ENCODE measurements around the gene ACACA. TPM values are rescaled to one million over a fixed set of nuclear protein-coding genes. Genes with fewer than 3 reads are reported as not detected.

ACACA gene
- total and polyA plus RNA-seq, 9 of the 15 experiments (the other 6 are each of a cell fraction or from before 2014, with no cell fraction given) = 35.9 to 135 (median 88.4) TPM

- TF ChIP-seq ZNF518B (CRISPR knock-in tag; IDR thresholded peaks at IDR 0.05) = no peak
- peak; percentile 91 for TF ChIP-seq FOSL1 (tag; conservative IDR thresholded peaks at IDR 0.05)
- no peak for TF ChIP-seq HMBOX1 (IDR thresholded peaks at IDR 0.05)
- no peak for TF ChIP-seq ZNF778 (CRISPR knock-in tag; IDR thresholded peaks at IDR 0.05)
- TF ChIP-seq ZFX (CRISPR knock-in tag; IDR thresholded peaks at IDR 0.05) = no peak
- no peak for TF ChIP-seq THRAP3 (IDR thresholded peaks at IDR 0.05; ENCODE audit: borderline replicate concordance)
- TF ChIP-seq ZNF583 (CRISPR knock-in tag; IDR thresholded peaks at IDR 0.05) = no peak
- peak; percentile 84 to 85 for TF ChIP-seq FOXK2 (conservative IDR thresholded peaks at IDR 0.05 in 1 of 2, IDR thresholded peaks at IDR 0.05 in 1 of 2; ENCODE audit: low read depth in 2 of 2)
- no peak for TF ChIP-seq LCOR (CRISPR knock-in tag; IDR thresholded peaks at IDR 0.05)
- TF ChIP-seq DPF2 (IDR thresholded peaks at IDR 0.05) = peak; percentile 35; the same call in 1 of the 2 replicates
- TF ChIP-seq CLOCK (CRISPR knock-in tag; IDR thresholded peaks at IDR 0.05; ENCODE audit: borderline replicate concordance) = no peak
- no peak for TF ChIP-seq RBM15 (IDR thresholded peaks at IDR 0.05; ENCODE audit: insufficient read depth, low read length)
- TF ChIP-seq SMARCA4 (IDR thresholded peaks at IDR 0.05) = 0 out of 2 replicates have a peak, but pooled peaks have one; percentile 24
- peak; percentile 49; the same call in 1 of the 2 replicates for TF ChIP-seq BACH1 (tag; IDR thresholded peaks at IDR 0.05)
- TF ChIP-seq ZNF717 (CRISPR knock-in tag; IDR thresholded peaks at IDR 0.05) = no peak
- TF ChIP-seq IRF2 (CRISPR knock-in tag; IDR thresholded peaks at IDR 0.05) = no peak
- no peak for TF ChIP-seq ZBTB1 (CRISPR knock-in tag; IDR thresholded peaks at IDR 0.05; ENCODE audit: borderline replicate concordance, low read depth)
- no peak for TF ChIP-seq GTF3C2 (IDR thresholded peaks at IDR 0.05; ENCODE audit: borderline replicate concordance, extremely low read depth, insufficient read length)
- no peak for TF ChIP-seq NRF1 (conservative IDR thresholded peaks at IDR 0.05 in 1 of 2, IDR thresholded peaks at IDR 0.05 in 1 of 2)
Observed at GRCh38 chr17:37067555-37068111, 339.0 kb downstream of the ACACA start (continued).

Data from K562 (cell line).